ENCODE results near the gene RIC8A. TPM values are rescaled to one million over a fixed set of nuclear protein-coding genes. Genes with fewer than 3 reads are reported as not detected.

RIC8A gene
- total and polyA plus RNA-seq, 2 of the 13 experiments (the other 11 are each of a cell fraction or from before 2014, with no cell fraction given) = 62.1 to 63.8 TPM

DNA sequence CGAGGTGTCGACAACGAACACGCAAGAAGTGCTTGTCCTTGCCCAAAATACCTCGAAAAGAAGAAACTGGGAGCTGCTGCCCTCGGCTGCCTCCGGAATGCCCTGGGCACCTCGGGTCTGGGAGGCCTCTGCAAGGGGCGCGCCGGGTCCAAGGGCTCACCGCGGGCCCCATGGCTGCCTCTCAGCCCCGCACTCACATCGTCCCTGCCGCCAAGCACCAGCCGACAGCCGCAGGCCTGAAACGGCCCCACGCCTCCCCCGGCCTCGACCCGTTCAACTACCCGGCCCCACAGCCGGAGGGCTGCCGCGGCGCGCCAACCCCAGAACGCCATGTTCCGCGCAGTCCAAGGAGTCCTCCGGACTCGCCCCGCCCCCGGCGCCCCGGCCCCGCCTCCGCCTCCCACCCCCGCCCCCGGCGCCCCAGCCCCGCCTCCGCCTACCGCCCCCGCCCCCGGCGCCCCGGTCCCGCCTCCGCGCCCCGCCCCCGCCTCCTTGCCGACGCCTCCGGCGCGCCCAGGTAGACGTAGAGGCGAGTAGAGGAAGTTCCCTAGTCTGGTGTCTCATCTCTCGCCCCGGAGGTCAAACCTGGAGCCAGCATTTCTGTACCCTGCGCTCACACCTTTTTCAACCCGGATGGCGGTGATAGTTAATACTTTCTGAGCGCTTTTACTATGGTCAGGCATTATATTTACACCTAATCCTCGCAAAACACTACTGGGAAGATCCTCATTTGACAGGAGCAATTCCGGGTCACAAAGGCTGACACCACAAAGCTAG, 28.7 kb downstream of the RIC8A start, which contains the start of gene SIRT3 (continued):
- TF ChIP-seq ZSCAN22 (CRISPR knock-in tag; IDR thresholded peaks at IDR 0.05) (no peak), PPARG (CRISPR knock-in tag; conservative IDR thresholded peaks at IDR 0.05) (no peak), KLF9 (CRISPR knock-in tag; IDR thresholded peaks at IDR 0.05; ENCODE audit: low read depth) (no peak), ZSCAN12 (CRISPR knock-in tag; IDR thresholded peaks at IDR 0.05) (0 out of 2 replicates have a peak, but pooled peaks have one; percentile 36), NCOR1 (IDR thresholded peaks at IDR 0.05; ENCODE audit: borderline replicate concordance, low read length) (no peak), RAD51 (IDR thresholded peaks at IDR 0.05; ENCODE audit: borderline replicate concordance) (no peak), PHF8 (CRISPR knock-in tag; IDR thresholded peaks at IDR 0.05) (peak; percentile 92), ZNF234 (CRISPR knock-in tag; conservative IDR thresholded peaks at IDR 0.05) (0 out of 2 replicates have a peak, but pooled peaks have one; percentile 56), NFYC (CRISPR knock-in tag; IDR thresholded peaks at IDR 0.05) (no peak), GLI4 (CRISPR knock-in tag; IDR thresholded peaks at IDR 0.05; ENCODE audit: borderline replicate concordance) (no peak), ZNF598 (CRISPR knock-in tag; IDR thresholded peaks at IDR 0.05; ENCODE audit: borderline replicate concordance) (no peak), CENPT (CRISPR knock-in tag; IDR thresholded peaks at IDR 0.05; ENCODE audit: low read depth) (no peak)
- TF ChIP-seq, protein P1, sequence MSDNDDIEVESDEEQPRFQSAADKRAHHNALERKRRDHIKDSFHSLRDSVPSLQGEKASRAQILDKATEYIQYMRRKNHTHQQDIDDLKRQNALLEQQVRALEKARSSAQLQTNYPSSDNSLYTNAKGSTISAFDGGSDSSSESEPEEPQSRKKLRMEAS (IDR thresholded peaks at IDR 0.05) = peak; percentile 41
- TF ChIP-seq, protein P2, sequence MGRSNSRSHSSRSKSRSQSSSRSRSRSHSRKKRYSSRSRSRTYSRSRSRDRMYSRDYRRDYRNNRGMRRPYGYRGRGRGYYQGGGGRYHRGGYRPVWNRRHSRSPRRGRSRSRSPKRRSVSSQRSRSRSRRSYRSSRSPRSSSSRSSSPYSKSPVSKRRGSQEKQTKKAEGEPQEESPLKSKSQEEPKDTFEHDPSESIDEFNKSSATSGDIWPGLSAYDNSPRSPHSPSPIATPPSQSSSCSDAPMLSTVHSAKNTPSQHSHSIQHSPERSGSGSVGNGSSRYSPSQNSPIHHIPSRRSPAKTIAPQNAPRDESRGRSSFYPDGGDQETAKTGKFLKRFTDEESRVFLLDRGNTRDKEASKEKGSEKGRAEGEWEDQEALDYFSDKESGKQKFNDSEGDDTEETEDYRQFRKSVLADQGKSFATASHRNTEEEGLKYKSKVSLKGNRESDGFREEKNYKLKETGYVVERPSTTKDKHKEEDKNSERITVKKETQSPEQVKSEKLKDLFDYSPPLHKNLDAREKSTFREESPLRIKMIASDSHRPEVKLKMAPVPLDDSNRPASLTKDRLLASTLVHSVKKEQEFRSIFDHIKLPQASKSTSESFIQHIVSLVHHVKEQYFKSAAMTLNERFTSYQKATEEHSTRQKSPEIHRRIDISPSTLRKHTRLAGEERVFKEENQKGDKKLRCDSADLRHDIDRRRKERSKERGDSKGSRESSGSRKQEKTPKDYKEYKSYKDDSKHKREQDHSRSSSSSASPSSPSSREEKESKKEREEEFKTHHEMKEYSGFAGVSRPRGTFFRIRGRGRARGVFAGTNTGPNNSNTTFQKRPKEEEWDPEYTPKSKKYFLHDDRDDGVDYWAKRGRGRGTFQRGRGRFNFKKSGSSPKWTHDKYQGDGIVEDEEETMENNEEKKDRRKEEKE (IDR thresholded peaks at IDR 0.05) = no peak
- TF ChIP-seq, protein P3, sequence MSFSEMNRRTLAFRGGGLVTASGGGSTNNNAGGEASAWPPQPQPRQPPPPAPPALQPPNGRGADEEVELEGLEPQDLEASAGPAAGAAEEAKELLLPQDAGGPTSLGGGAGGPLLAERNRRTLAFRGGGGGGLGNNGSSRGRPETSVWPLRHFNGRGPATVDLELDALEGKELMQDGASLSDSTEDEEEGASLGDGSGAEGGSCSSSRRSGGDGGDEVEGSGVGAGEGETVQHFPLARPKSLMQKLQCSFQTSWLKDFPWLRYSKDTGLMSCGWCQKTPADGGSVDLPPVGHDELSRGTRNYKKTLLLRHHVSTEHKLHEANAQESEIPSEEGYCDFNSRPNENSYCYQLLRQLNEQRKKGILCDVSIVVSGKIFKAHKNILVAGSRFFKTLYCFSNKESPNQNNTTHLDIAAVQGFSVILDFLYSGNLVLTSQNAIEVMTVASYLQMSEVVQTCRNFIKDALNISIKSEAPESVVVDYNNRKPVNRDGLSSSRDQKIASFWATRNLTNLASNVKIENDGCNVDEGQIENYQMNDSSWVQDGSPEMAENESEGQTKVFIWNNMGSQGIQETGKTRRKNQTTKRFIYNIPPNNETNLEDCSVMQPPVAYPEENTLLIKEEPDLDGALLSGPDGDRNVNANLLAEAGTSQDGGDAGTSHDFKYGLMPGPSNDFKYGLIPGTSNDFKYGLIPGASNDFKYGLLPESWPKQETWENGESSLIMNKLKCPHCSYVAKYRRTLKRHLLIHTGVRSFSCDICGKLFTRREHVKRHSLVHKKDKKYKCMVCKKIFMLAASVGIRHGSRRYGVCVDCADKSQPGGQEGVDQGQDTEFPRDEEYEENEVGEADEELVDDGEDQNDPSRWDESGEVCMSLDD (CRISPR knock-in tag; IDR thresholded peaks at IDR 0.05; ENCODE audit: borderline replicate concordance) = no peak
- TF ChIP-seq, protein P4, sequence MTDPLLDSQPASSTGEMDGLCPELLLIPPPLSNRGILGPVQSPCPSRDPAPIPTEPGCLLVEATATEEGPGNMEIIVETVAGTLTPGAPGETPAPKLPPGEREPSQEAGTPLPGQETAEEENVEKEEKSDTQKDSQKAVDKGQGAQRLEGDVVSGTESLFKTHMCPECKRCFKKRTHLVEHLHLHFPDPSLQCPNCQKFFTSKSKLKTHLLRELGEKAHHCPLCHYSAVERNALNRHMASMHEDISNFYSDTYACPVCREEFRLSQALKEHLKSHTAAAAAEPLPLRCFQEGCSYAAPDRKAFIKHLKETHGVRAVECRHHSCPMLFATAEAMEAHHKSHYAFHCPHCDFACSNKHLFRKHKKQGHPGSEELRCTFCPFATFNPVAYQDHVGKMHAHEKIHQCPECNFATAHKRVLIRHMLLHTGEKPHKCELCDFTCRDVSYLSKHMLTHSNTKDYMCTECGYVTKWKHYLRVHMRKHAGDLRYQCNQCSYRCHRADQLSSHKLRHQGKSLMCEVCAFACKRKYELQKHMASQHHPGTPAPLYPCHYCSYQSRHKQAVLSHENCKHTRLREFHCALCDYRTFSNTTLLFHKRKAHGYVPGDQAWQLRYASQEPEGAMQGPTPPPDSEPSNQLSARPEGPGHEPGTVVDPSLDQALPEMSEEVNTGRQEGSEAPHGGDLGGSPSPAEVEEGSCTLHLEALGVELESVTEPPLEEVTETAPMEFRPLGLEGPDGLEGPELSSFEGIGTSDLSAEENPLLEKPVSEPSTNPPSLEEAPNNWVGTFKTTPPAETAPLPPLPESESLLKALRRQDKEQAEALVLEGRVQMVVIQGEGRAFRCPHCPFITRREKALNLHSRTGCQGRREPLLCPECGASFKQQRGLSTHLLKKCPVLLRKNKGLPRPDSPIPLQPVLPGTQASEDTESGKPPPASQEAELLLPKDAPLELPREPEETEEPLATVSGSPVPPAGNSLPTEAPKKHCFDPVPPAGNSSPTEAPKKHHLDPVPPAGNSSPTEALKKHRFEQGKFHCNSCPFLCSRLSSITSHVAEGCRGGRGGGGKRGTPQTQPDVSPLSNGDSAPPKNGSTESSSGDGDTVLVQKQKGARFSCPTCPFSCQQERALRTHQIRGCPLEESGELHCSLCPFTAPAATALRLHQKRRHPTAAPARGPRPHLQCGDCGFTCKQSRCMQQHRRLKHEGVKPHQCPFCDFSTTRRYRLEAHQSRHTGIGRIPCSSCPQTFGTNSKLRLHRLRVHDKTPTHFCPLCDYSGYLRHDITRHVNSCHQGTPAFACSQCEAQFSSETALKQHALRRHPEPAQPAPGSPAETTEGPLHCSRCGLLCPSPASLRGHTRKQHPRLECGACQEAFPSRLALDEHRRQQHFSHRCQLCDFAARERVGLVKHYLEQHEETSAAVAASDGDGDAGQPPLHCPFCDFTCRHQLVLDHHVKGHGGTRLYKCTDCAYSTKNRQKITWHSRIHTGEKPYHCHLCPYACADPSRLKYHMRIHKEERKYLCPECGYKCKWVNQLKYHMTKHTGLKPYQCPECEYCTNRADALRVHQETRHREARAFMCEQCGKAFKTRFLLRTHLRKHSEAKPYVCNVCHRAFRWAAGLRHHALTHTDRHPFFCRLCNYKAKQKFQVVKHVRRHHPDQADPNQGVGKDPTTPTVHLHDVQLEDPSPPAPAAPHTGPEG (CRISPR knock-in tag; IDR thresholded peaks at IDR 0.05) = 0 out of 2 replicates have a peak, but pooled peaks have one; percentile 28
